ENCODE results near the gene SPAG6. TPM values are rescaled to one million over a fixed set of nuclear protein-coding genes. Genes with fewer than 3 reads are reported as not detected.

Gene SPAG6
- total RNA-seq, 4 donors from 2014 or later, result not detected

DNA sequence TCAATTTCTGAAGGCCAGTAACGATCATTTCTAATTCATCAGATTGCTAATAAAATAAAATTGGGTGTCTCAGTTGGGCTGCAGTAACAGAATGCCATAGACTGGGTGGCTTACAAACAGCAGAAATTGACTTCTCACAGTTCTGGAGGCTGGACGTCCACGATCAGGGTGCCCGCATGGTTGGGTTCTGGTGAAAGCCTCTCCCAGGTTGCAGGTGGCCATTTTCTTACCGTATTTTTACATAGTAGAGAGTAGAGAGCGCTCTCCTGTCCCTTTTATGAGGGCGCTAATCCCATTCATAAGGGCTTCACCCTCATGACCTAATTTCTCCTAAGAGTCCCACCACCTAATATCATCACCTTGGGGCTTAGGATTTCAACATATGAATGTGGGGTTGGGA is 106.0 kb downstream of the SPAG6 start:
- no peaks in the 10 kb centered on the region for H3K4me1 ChIP-seq
- no peaks in the 10 kb centered on the region for H3K9me3 ChIP-seq
- H3K36me3 ChIP-seq, result no peaks in the 10 kb centered on the region
- no peak overlapping the region for H3K4me3 ChIP-seq
- H3K27me3 ChIP-seq, result no peaks in the 10 kb centered on the region
- WGBS, 2 donors, result 95 to 97% methylated on average over 7 of the region's 7 CpGs
- no peak for DNase-seq (ENCODE audit: low spot score in 2 of 2)
- TF ChIP-seq EP300 (IDR thresholded peaks at IDR 0.05), result no peak
- TF ChIP-seq, protein P1, sequence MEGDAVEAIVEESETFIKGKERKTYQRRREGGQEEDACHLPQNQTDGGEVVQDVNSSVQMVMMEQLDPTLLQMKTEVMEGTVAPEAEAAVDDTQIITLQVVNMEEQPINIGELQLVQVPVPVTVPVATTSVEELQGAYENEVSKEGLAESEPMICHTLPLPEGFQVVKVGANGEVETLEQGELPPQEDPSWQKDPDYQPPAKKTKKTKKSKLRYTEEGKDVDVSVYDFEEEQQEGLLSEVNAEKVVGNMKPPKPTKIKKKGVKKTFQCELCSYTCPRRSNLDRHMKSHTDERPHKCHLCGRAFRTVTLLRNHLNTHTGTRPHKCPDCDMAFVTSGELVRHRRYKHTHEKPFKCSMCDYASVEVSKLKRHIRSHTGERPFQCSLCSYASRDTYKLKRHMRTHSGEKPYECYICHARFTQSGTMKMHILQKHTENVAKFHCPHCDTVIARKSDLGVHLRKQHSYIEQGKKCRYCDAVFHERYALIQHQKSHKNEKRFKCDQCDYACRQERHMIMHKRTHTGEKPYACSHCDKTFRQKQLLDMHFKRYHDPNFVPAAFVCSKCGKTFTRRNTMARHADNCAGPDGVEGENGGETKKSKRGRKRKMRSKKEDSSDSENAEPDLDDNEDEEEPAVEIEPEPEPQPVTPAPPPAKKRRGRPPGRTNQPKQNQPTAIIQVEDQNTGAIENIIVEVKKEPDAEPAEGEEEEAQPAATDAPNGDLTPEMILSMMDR (IDR thresholded peaks at IDR 0.05), result no peak
- no peak for TF ChIP-seq POLR2A (IDR thresholded peaks at IDR 0.05)
- H3K27ac ChIP-seq, result no peak overlapping the region

DNA sequence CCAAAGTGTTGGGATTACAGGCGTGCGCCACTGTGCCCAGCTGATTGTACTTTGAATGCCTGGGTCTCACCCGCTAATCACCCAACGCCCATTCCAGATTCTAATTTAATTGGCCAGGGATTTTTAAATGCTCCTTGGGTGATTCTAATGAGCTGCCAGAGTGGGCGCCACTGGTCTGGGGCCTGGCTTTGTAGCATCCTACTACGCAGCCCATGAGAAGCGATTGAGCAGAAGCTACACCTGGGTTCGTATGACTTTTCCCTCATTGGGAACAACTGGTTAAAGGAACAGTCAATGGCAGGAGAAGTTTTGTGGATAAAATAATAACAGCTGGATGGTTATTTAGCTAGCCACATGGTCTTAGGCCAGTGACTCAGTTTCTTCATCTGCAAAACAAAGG is 108.0 kb downstream of the SPAG6 start:
- H3K9me3 ChIP-seq, result no peaks in the 10 kb centered on the region
- no peaks in the 10 kb centered on the region for H3K36me3 ChIP-seq
- H3K4me1 ChIP-seq, result no peaks in the 10 kb centered on the region
- WGBS, 2 donors, result 95 to 97% methylated on average over 8 of the region's 8 CpGs
- H3K27ac ChIP-seq, result no peak overlapping the region
- DNase-seq (ENCODE audit: low spot score in 2 of 2), result no peak
- H3K4me3 ChIP-seq, result no peak overlapping the region
- no peak for TF ChIP-seq EP300 (IDR thresholded peaks at IDR 0.05)
- TF ChIP-seq, protein P1 (IDR thresholded peaks at IDR 0.05), result no peak
- no peak for TF ChIP-seq POLR2A (IDR thresholded peaks at IDR 0.05)
- H3K27me3 ChIP-seq, result no peaks in the 10 kb centered on the region

DNA sequence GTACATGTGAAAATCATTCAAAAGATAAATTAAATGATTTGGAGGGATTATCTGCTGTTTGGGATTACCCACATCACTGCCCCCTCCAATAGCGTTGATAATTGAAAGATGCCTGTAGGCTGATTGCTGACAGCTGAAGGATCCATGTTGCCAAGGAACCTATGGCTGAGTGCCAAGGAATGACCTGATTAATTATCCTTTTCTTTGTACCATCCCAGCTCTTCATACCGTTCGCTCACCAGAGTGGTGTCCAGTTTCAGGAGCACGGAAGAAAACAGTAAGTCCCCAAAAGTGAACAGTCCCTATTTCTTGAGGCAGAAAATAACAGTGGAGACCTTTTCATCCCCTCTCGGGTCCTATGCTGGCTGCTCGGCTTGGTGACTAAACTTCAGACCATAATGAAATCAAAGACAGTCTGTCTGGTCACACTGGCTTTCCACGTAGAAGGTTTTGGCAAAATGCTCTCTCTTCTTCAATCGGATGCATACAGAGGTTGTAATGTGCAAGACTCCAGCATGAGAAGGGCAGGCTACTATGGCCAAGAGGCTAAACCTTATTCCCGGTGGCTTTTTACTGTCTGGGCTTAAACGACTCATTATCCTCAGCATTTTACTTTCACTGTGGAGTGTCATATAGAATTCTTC is 108.8 kb downstream of the SPAG6 start:
- H3K4me1 ChIP-seq, result no peaks in the 10 kb centered on the region

DNA sequence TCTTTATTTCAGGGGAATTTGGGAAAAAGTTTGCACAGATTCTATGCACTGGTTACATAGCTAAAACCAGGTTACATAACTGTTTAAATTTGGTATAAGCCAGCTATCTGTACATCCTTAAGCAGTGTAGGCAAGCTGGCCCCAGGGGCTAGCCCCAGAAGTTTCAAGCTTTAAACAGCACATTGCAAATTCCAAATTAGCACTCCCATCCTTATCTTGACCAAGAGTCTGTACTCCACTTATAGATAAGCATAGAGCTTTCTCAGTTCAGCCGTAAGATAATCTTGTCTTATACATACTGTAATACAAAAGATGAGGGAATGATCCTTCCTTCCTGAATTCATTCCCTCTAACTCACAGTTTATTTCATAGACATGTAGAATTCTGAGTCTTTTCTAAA is 109.3 kb downstream of the SPAG6 start:
- no peaks in the 10 kb centered on the region for H3K4me1 ChIP-seq
- DNase-seq (ENCODE audit: low spot score in 2 of 2), result no peak
- no peak overlapping the region for H3K27ac ChIP-seq
- H3K4me3 ChIP-seq, result no peak overlapping the region
- 91 to 96% methylated on average over 1 of the region's 1 CpG for WGBS, 2 donors
- TF ChIP-seq EP300 (IDR thresholded peaks at IDR 0.05) (no peak), POLR2A (IDR thresholded peaks at IDR 0.05) (no peak)
- TF ChIP-seq, protein P1 (IDR thresholded peaks at IDR 0.05), result no peak
- no peaks in the 10 kb centered on the region for H3K9me3 ChIP-seq
- H3K27me3 ChIP-seq, result no peaks in the 10 kb centered on the region
- no peaks in the 10 kb centered on the region for H3K36me3 ChIP-seq

More for the DNA sequence above, 108.8 kb downstream of the SPAG6 start:
- DNase-seq (ENCODE audit: low spot score in 2 of 2), result no peak
- Histone ChIP-seq H3K9me3 (no peaks in the 10 kb centered on the region), H3K27ac (no peak overlapping the region), H3K36me3 (no peaks in the 10 kb centered on the region), H3K27me3 (no peaks in the 10 kb centered on the region), H3K4me3 (no peak overlapping the region)
- TF ChIP-seq, protein P1 (IDR thresholded peaks at IDR 0.05), result no peak
- no peak for TF ChIP-seq EP300 (IDR thresholded peaks at IDR 0.05)
- no peak for TF ChIP-seq POLR2A (IDR thresholded peaks at IDR 0.05)
- WGBS, 2 donors, result 45 to 49% methylated on average over 10 of the region's 10 CpGs

DNA sequence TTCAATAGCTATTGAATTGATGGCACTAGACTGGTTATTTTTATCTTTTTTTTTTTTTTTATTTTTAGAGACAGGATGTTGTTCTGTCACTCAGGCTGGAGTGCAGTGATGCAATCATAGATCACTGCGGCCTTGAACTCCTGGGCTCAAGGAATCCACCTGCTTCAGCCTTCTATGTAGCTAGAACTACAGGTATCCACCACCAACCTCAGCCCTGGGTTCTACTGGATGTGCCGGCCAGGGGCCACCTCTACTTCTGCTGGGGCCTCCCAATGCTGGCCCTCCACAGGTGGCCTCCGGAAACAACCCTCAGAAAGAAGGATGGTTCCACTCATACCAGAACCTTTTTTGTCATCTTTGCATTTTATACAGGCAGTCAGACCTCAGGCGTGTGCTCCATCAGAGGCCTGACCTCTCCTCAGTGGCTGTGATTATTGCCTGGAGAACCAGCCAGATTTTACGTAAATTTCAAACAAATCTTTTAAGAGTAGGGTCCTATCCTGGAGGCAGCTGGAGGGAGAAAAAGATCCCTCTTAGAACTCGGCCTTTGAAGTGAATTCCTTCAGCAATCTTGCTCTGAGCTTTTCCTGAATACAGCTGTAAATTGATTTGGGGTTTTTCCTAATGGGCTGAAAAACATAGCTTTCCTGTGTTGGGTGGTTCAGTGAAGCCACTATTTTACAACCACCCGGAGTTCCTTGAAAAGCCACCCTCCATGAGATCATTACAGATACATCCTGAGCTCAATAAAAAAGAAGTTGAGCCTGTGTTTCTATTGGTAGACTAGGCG is 110.0 kb downstream of the SPAG6 start:
- H3K4me3 ChIP-seq, result no peak overlapping the region
- H3K9me3 ChIP-seq, result no peaks in the 10 kb centered on the region
- no peak for TF ChIP-seq EP300 (IDR thresholded peaks at IDR 0.05)
- no peak for TF ChIP-seq POLR2A (IDR thresholded peaks at IDR 0.05)
- TF ChIP-seq, protein P1 (IDR thresholded peaks at IDR 0.05), result no peak
- no peak for DNase-seq (ENCODE audit: low spot score in 2 of 2)
- WGBS, 2 donors, result 78 to 83% methylated on average over 8 of the region's 8 CpGs
- H3K4me1 ChIP-seq, result no peaks in the 10 kb centered on the region
- no peak overlapping the region for H3K27ac ChIP-seq
- no peaks in the 10 kb centered on the region for H3K27me3 ChIP-seq
- H3K36me3 ChIP-seq, result no peaks in the 10 kb centered on the region

Measured in tibial nerve (tissue), 4 donors.